Adrenal gland (tissue), 5 donors: Measurements from ENCODE around the gene BMP8B.
"Not testable (repeated sequence)": the region's sequence is repeated elsewhere in the genome, so short reads cannot be mapped to it uniquely, and the experiment has no call there.

ENCODE experiments used
- POLR2A ChIP-seq, 2 donors: fragments of 450-650 bp; IDR thresholded peaks; one replicate each; pipeline ENCODE4 v1.6.1; 2017; ENCODE audit warnings: antibody characterized with exemption in 2 of 2, mild to moderate bottlenecking in 2 of 2, moderate library complexity in 1 of 2
- TF ChIP-seq, protein P1 (sequence below), 6 experiments: fragments of 450-650 bp in 4 of 6; fragments of 200-600 bp in 2 of 6; sonication (generic) in 1 of 6; IDR thresholded peaks; 1 replicate in 5 of 6; 2 replicates in 1 of 6; pipeline versions ENCODE4 v1.5.1 to v1.8.0; 2016 to 2021; ENCODE audit warnings: antibody characterized with exemption in 6 of 6, mild to moderate bottlenecking in 2 of 6, moderate library complexity in 1 of 6
- donor health status: DM: no; HTN: no; CAD: no.

DNA sequence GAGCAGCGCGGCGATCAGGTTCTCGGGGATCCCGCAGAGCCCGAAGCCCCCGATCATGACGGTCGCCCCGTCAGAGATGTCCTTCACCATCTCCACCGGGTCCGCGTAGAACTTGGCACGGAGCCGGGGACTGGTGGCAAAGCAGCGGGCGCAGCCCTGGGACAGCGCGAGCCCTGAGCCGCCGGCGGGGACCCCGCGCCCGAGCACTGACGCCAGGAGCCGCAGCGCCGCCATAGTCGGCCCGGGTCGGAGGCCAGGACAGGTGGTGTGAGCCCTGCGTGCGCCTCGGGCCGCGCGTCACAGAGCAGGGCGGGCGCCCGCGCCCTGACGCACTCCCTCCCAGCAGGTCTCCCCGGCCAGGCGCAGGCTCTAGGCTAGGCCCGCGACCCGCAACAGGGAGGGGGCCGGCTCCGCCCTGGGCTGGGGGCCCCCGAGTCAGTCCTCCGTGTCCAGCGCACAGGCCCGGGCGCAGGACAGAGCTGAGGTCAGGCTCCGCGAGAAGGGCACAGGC is 17.6 kb downstream of the BMP8B start, which contains the start of gene OXCT2:
- TF ChIP-seq, protein P1, sequence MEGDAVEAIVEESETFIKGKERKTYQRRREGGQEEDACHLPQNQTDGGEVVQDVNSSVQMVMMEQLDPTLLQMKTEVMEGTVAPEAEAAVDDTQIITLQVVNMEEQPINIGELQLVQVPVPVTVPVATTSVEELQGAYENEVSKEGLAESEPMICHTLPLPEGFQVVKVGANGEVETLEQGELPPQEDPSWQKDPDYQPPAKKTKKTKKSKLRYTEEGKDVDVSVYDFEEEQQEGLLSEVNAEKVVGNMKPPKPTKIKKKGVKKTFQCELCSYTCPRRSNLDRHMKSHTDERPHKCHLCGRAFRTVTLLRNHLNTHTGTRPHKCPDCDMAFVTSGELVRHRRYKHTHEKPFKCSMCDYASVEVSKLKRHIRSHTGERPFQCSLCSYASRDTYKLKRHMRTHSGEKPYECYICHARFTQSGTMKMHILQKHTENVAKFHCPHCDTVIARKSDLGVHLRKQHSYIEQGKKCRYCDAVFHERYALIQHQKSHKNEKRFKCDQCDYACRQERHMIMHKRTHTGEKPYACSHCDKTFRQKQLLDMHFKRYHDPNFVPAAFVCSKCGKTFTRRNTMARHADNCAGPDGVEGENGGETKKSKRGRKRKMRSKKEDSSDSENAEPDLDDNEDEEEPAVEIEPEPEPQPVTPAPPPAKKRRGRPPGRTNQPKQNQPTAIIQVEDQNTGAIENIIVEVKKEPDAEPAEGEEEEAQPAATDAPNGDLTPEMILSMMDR (IDR thresholded peaks at IDR 0.05): not testable (repeated sequence)
- TF ChIP-seq POLR2A (IDR thresholded peaks at IDR 0.05): not testable (repeated sequence)
